ENCODE results near the gene CNIH4.

DNA sequence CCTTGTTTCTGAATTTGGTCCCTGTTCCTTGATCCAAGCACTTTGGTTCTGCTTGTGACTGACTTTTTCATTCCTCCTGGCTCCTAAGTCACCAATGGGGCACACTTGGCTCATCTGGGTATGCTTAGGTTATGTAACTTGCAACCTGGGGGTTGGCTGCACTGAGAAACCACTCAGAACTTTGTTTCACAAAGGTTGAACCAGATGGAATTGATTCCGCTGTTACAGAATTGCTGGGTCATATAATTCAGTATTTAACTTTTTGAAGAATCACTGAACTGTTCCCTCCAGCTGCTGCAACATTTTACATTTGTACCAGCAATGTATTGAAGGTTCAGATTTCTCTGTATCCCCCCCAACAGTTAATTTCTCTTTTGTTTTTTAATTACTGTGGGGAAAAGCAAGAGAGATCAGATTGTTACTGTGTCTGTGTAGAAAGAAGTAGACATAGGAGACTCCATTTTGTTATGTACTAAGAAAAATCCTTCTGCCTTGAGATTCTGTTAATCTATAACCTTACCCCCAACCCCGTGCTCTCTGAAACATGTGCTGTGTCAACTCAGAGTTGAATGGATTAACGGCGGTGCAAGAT lies 17.1 kb upstream of the CNIH4 start:
- TF ChIP-seq, protein P1, sequence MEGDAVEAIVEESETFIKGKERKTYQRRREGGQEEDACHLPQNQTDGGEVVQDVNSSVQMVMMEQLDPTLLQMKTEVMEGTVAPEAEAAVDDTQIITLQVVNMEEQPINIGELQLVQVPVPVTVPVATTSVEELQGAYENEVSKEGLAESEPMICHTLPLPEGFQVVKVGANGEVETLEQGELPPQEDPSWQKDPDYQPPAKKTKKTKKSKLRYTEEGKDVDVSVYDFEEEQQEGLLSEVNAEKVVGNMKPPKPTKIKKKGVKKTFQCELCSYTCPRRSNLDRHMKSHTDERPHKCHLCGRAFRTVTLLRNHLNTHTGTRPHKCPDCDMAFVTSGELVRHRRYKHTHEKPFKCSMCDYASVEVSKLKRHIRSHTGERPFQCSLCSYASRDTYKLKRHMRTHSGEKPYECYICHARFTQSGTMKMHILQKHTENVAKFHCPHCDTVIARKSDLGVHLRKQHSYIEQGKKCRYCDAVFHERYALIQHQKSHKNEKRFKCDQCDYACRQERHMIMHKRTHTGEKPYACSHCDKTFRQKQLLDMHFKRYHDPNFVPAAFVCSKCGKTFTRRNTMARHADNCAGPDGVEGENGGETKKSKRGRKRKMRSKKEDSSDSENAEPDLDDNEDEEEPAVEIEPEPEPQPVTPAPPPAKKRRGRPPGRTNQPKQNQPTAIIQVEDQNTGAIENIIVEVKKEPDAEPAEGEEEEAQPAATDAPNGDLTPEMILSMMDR (IDR thresholded peaks at IDR 0.05; ENCODE audit: poor library complexity): no peak
- no peak for TF ChIP-seq EZH2 (IDR thresholded peaks at IDR 0.05; ENCODE audit: borderline replicate concordance)

Measured in hepatocyte (in vitro differentiated cells).